DND-41 (cell line): ENCODE data around the gene MCM5.

Experiments used
- ATAC-seq: fragments of 200-7000 bp; cut with Tn5 transposase; 3 replicates; pipeline ENCODE4 v1.9.1; 2021; ENCODE audit warnings: low read depth; ENCODE audit not compliant: insufficient read depth
- DNase-seq: peaks from one replicate; pipeline ENCODE4 v3.0.0-alpha.2; 2020
- H2AFZ ChIP-seq: 2 replicates; pipeline ENCODE4 v1.6.0; 2012; ENCODE audit warnings: low read depth, low read length
- H3K27ac ChIP-seq: 2 replicates; pipeline ENCODE4 v1.5.1; 2012; ENCODE audit warnings: low read length, inconsistent platforms
- H3K27me3 ChIP-seq: fragments of 200-600 bp; sonication (generic); 2 replicates; pipeline ENCODE4 v1.6.0; 2012; ENCODE audit warnings: low read length, mild to moderate bottlenecking, inconsistent platforms; ENCODE audit not compliant: insufficient read depth, poor library complexity
- H3K36me3 ChIP-seq: 2 replicates; pipeline ENCODE4 v1.5.1; 2012; ENCODE audit warnings: low read length, inconsistent platforms; ENCODE audit not compliant: insufficient read depth
- H3K4me1 ChIP-seq: 2 replicates; pipeline ENCODE4 v1.5.1; 2012; ENCODE audit warnings: mild to moderate bottlenecking, low read length; ENCODE audit not compliant: insufficient read depth
- H3K4me2 ChIP-seq: 2 replicates; pipeline ENCODE4 v1.6.0; 2012; ENCODE audit warnings: mild to moderate bottlenecking, moderate library complexity, low read length, inconsistent platforms; ENCODE audit not compliant: insufficient read depth
- H3K4me3 ChIP-seq, 2 experiments: fragments of 200-600 bp in 1 of 2; shearing (Covaris generic) in 1 of 2; 2 replicates each; pipeline ENCODE4 v1.5.1; 2012 to 2016; ENCODE audit warnings: inconsistent platforms in 2 of 2, low read length in 2 of 2, mild to moderate bottlenecking in 2 of 2, low read depth in 1 of 2, moderate library complexity in 1 of 2
- H3K79me2 ChIP-seq: 2 replicates; pipeline ENCODE4 v1.6.0; 2012; ENCODE audit warnings: low read length, inconsistent platforms; ENCODE audit not compliant: insufficient read depth
- H3K9ac ChIP-seq: 2 replicates; pipeline ENCODE4 v1.6.0; 2012; ENCODE audit warnings: low read depth, mild to moderate bottlenecking, inconsistent platforms, low read length, moderate library complexity
- H3K9me3 ChIP-seq: 2 replicates; pipeline ENCODE4 v1.5.1; 2012; ENCODE audit warnings: low read length, moderate library complexity, mild to moderate bottlenecking, inconsistent platforms; ENCODE audit not compliant: insufficient read depth, severe bottlenecking
- H4K20me1 ChIP-seq: 2 replicates; pipeline ENCODE4 v1.6.0; 2012; ENCODE audit warnings: low read length; ENCODE audit not compliant: insufficient read depth
- EZH2 ChIP-seq: IDR thresholded peaks from 3 replicates; pipeline ENCODE4 v1.6.1; 2012; ENCODE audit warnings: borderline replicate concordance, low read depth, mild to moderate bottlenecking, moderate library complexity, low read length, inconsistent platforms; ENCODE audit not compliant: severe bottlenecking
- TF ChIP-seq, protein P1 (sequence below): IDR thresholded peaks from 2 replicates; pipeline ENCODE4 v1.5.1; 2012; ENCODE audit warnings: borderline replicate concordance, low read length, moderate library complexity, mild to moderate bottlenecking; ENCODE audit not compliant: poor library complexity, severe bottlenecking; ENCODE audit errors: extremely low read depth

MCM5 gene

DNA sequence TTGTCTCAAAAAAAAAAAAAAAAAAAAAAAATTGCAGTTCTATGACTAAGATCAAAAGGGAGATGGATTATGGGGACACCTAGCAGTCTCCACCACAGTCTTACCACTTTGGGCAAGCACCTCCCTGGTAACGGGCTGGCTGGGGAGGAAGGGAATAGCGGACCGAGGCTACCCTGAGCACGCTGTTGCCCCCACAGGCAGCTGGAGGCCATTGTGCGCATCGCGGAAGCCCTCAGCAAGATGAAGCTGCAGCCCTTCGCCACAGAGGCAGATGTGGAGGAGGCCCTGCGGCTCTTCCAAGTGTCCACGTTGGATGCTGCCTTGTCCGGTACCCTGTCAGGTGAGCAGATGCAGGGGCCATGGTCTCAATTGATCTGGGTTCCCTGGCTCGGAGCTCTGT is 21.2 kb downstream of the MCM5 start:
- no peak overlapping the region for H3K9ac ChIP-seq
- TF ChIP-seq EZH2 = no peak
- TF ChIP-seq, protein P1, sequence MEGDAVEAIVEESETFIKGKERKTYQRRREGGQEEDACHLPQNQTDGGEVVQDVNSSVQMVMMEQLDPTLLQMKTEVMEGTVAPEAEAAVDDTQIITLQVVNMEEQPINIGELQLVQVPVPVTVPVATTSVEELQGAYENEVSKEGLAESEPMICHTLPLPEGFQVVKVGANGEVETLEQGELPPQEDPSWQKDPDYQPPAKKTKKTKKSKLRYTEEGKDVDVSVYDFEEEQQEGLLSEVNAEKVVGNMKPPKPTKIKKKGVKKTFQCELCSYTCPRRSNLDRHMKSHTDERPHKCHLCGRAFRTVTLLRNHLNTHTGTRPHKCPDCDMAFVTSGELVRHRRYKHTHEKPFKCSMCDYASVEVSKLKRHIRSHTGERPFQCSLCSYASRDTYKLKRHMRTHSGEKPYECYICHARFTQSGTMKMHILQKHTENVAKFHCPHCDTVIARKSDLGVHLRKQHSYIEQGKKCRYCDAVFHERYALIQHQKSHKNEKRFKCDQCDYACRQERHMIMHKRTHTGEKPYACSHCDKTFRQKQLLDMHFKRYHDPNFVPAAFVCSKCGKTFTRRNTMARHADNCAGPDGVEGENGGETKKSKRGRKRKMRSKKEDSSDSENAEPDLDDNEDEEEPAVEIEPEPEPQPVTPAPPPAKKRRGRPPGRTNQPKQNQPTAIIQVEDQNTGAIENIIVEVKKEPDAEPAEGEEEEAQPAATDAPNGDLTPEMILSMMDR = peak; percentile 15
- no peak overlapping the region for H2AFZ ChIP-seq
- peaks cover 87% of the 10 kb centered on the region for H4K20me1 ChIP-seq
- H3K4me2 ChIP-seq = no peak overlapping the region
- no peaks in the 10 kb centered on the region for H3K4me1 ChIP-seq
- no peak overlapping the region for H3K27ac ChIP-seq
- no peaks in the 10 kb centered on the region for H3K9me3 ChIP-seq
- H3K79me2 ChIP-seq = peaks cover 39% of the 10 kb centered on the region
- no peak for DNase-seq
- peaks cover 97% of the 10 kb centered on the region for H3K36me3 ChIP-seq
- H3K4me3 ChIP-seq = no peak overlapping the region
- ATAC-seq = no peak
- no peaks in the 10 kb centered on the region for H3K27me3 ChIP-seq

DNA sequence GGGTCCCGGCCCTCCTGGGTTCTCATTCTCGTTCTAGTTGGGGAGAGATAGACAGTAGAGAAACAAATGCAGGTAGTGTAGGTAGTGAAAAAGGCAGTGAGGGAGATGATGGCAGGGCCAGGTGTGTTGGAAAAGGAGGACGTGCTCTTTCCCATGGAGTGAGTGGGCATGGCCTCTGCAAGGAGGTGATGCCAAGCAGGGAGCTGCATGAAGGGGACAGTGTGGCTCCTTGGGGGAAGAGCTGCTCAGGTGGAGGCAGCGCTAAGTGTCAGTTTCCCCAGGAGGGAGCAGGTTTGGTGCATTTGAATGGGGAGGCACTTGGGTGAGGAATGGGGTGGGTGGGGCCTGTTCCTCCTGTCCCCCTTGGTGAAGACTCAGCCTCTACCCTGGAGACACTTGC is 22.2 kb downstream of the MCM5 start:
- no peak for DNase-seq
- Histone ChIP-seq H2AFZ (no peak overlapping the region), H3K4me2 (no peak overlapping the region), H4K20me1 (peaks cover 90% of the 10 kb centered on the region), H3K27me3 (no peaks in the 10 kb centered on the region), H3K9ac (no peak overlapping the region), H3K36me3 (peaks cover 97% of the 10 kb centered on the region), H3K9me3 (no peaks in the 10 kb centered on the region), H3K4me1 (no peaks in the 10 kb centered on the region), H3K4me3 (no peak overlapping the region), H3K79me2 (peaks cover 42% of the 10 kb centered on the region), H3K27ac (no peak overlapping the region)
- ATAC-seq = no peak
- no peak for TF ChIP-seq EZH2
- TF ChIP-seq, protein P1 = no peak

DNA sequence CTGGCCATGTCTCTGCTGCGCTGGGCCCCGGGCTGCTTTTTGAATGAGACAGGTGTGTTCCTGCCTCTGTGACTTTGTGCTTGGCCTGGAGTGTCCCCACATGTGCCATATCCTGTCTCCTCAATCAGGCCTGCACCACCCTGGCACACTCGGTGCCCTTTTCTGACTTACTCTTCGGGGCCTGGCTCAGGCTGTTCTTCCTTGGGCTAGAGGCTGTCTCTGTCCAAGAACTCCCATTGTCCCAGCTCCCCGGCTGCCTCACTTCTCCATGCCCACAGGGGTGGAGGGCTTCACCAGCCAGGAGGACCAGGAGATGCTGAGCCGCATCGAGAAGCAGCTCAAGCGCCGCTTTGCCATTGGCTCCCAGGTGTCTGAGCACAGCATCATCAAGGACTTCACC is 23.0 kb downstream of the MCM5 start:
- no peak overlapping the region for H3K27ac ChIP-seq
- ATAC-seq = no peak
- H4K20me1 ChIP-seq = peaks cover 82% of the 10 kb centered on the region
- H3K4me2 ChIP-seq = no peak overlapping the region
- H3K9ac ChIP-seq = no peak overlapping the region
- no peaks in the 10 kb centered on the region for H3K4me1 ChIP-seq
- no peak overlapping the region for H2AFZ ChIP-seq
- DNase-seq = no peak
- H3K79me2 ChIP-seq = peaks cover 39% of the 10 kb centered on the region
- H3K4me3 ChIP-seq = no peak overlapping the region
- H3K27me3 ChIP-seq = no peaks in the 10 kb centered on the region
- no peak for TF ChIP-seq EZH2
- TF ChIP-seq, protein P1 = no peak
- peaks cover 95% of the 10 kb centered on the region for H3K36me3 ChIP-seq
- H3K9me3 ChIP-seq = no peaks in the 10 kb centered on the region

DNA sequence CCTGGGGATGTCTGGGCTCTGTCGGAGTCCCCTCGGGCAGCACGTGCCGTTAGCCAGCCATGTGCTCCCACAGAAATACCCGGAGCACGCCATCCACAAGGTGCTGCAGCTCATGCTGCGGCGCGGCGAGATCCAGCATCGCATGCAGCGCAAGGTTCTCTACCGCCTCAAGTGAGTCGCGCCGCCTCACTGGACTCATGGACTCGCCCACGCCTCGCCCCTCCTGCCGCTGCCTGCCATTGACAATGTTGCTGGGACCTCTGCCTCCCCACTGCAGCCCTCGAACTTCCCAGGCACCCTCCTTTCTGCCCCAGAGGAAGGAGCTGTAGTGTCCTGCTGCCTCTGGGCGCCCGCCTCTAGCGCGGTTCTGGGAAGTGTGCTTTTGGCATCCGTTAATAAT is 24.1 kb downstream of the MCM5 start:
- H3K27me3 ChIP-seq = no peaks in the 10 kb centered on the region
- peaks cover 95% of the 10 kb centered on the region for H3K36me3 ChIP-seq
- TF ChIP-seq, protein P1 = no peak
- no peak for TF ChIP-seq EZH2
- no peak for ATAC-seq
- H2AFZ ChIP-seq = no peak overlapping the region
- H3K9me3 ChIP-seq = no peaks in the 10 kb centered on the region
- H3K9ac ChIP-seq = no peak overlapping the region
- H3K4me2 ChIP-seq = no peak overlapping the region
- H4K20me1 ChIP-seq = peaks cover 75% of the 10 kb centered on the region
- H3K4me1 ChIP-seq = no peaks in the 10 kb centered on the region
- no peak overlapping the region for H3K4me3 ChIP-seq
- DNase-seq = no peak
- H3K79me2 ChIP-seq = peaks cover 33% of the 10 kb centered on the region
- no peak overlapping the region for H3K27ac ChIP-seq
